GM18861 (cell line): ENCODE measurements around the gene VAV2.
"Not testable (repeated sequence)": the region's sequence is repeated elsewhere in the genome, so short reads cannot be mapped to it uniquely, and the experiment has no call there.

ENCODE experiments used
- ATAC-seq: cut with Tn5 transposase; IDR thresholded peaks from one replicate; pipeline ENCODE4 v1.9.1; 2021; ENCODE audit not compliant: unreplicated experiment

VAV2 gene

DNA sequence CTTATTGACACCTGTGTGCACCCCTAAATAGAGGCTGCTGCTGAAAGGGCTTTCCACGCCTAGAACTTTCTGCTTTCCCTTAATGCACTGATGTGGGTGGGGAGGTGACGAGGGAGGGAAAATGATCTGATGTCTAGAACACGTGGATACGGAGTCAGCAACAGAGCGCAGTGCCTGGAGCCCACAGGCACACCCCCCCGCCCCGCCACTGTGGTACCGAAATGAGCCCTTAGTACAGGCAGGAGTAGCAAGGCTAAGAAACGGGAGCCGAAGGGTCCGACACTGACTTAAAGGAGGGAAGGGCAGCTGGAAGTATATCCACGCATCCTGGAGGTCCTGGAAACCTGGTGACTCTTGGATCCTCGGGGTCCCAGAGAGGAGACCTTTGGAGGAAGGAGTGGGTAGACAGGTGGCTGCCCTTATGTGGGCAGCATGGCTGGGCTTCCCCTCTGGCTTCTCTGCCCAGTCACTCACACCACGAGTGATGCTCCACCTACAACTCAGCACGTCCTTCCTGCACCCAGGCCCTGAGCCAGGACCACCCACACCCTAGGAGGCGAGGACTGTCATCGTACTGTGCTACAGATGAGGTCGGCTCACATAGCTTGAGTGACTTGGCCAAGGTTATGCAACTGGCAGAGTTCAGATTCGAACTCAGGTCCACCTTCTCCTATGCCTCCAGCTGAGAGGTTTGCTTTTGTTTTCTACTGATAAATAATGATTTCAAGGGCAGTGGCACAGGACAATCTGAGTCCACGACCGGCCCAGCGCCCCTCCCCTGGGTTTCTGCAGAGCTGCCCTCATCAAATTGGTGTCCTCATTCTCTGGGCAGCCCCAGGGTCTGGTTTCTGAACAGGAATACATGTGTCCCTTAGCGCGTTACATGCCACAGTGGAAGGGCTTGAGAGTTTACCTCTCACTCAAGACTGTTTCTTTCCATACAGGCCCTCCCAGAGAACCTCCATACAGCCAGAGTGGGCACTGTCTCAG lies 4.7 kb upstream of the VAV2 start:
- no peak for ATAC-seq

DNA sequence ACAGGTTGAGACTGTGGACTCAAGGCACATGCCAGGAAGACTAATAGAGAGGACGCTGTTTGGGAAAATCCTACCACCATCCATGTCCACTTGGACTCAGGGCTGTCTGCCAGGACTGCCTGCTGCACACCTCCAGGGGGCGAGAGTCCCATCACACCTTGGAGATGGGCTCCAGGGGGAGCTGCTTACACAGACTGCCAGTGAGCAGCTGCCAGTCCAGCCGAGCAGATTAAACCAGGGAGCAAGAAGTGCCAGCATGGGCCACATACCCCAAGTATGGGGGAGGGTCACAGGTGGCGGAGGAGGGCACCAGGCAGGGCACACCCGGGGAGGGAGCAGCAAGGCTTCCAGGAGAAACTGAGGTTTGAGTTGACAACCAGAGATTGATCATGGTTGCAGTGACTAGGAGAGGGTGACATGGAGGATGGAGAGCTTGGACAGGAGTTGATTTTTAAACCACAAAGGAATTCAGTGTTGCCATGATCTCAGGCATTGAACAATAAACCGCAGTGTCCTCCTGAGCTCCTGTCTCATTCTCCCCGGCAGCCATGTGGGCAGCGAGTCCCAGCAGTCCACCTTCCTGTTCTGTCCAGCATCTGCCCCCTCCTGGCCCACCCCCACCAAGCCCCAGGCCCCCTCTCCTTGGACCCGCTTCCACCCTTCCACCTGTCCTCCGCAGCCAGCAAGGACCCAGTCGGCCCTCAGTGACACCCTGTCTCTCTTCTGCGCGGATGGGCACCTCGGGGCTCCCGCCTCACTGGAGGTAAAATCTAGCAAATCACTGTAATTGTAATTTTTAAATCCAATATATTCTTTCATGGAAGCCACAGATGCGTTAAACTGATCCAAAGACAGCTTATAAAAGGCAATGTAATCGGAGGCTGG lies 3.1 kb upstream of the VAV2 start:
- ATAC-seq, result no peak

DNA sequence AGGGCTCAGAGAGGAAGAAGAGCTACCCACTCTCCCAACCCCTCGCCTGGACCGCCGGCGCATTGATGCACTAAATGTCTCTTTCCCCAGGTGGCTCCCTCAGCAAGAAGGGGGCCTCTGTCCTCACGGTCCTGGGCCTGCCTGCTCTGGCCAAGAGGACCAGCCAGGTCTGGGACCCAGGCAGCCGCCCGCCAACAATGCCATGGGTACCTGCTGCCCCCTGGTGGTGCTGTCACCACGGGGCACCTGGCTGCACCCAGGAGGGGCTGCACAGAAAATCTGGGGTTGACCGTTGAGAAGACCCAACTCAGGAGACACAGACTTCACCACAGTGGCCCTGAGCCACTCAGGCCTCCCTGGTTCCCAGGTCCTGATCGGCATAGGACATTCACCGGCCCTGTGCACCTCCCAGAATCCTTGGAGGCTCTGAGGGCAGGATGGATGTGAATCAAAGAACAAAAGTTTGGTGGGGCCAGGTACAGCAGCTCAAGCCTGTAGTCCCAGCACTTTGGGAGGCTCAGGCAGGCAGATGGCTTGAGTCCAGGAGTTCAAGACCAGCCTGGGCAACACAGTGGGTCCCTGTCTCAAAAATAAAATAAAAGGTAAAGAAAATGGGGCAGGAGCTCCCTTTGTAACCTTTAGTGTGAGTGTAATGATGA lies 2.4 kb upstream of the VAV2 start:
- ATAC-seq, result no peak

DNA sequence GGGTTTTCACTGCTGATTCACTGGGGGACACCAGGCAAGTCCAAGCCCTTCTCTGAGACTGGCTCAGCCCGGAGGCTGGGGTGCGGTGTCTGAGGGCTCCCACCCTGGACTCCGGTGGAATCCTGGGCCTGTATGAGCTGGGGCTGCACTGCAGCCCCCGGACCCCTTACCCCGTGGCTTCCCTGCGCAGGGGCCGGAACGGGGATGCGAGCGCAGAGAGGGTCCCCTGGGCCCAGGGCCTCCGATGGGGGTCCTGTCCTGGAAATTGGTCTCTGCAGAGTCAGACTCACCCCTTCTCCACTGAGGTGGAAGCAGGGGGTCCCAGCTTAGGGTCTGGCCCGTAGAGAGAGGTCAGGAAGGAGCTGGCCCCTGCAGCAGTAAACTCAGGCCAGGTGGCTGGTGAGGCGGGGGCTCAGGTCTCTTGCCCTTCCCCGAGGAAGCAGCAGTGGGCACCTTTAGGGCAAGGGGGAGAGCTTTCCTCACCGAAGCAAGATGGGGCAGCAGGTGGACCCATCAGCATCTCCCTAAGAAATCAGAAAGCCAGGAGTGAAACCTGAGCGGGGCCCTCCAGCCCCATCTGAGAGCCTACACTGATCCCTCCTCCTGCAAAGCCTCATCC lies 1.6 kb upstream of the VAV2 start:
- no peak for ATAC-seq

DNA sequence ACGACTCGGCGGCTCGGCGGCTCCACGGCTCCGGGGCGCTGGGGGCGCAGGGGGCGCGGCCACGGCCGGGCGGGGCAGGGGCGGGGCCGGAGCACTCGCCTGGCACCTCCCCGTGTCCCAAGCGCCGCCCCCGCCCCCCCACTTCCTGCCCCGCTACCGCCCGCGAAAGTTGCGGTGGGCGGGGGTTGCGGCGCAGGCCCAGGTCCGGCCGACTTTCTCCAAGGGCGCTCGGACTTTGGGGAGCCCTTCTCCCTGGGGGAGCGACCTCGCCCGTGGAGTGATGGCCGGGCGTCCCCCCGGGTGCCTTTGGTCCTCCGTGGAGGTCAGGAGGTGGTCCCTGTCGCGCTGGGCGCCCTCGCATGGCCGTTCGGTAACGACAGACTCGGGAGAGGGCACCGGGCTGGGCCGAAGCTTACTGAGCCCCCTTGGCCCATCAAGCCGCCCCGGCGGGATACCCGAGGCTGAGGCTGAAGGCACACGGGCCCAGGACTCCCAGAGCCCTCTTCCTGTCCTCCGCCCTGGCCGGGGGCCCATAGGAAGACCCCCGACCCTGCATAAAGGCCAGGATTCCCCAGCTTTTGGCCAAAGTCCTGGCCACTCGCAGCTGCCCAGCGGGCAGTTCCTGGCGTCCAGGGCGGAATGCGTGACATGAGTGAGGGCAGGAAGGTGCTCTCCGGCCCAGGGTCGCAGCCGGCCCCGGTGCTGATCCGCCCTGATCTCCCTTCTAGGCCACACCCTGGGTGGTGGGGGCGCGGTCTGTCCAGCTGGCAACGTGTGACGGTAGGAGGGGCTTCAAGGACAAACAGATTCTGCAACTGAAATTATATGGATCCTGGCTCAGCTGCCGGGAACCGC lies 883 bp upstream of the VAV2 start:
- peak; percentile 21 for ATAC-seq

DNA sequence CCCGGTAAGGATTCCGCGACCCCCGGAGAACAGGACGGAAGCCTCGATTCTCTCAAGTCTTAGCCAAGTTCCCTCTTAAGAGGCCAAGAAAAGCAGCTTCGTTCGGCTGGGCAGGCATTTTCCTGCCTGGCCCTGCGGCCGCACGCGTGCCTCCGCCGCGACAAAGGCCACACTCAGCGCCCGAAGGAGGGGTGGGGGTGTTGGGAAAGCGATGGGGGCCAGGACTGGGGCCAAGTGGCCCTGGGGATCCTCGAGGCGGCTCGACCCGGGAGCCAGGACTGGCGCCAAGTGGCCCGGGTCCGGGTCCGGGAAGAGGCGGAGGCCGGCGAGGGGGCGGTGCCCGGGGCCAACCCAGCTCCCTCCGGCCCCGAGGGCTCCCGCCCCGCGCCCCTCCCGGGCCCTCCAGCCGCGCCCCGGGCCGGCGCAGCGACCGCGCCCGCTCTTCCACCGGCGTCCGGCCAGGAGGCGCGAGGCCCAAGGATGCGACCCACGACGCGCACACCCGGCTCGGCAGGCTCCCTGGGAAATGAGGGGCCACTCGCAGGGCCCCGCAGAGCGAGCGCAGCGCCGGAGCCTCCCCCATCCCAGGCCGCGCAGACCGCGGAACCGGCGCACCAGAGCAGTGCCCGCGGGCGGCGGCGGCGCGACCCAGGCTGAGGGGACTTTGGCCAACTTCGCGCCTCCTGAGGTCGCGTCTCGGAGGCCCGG lies 756 bp downstream of the VAV2 start:
- ATAC-seq, result peak; percentile 4

DNA sequence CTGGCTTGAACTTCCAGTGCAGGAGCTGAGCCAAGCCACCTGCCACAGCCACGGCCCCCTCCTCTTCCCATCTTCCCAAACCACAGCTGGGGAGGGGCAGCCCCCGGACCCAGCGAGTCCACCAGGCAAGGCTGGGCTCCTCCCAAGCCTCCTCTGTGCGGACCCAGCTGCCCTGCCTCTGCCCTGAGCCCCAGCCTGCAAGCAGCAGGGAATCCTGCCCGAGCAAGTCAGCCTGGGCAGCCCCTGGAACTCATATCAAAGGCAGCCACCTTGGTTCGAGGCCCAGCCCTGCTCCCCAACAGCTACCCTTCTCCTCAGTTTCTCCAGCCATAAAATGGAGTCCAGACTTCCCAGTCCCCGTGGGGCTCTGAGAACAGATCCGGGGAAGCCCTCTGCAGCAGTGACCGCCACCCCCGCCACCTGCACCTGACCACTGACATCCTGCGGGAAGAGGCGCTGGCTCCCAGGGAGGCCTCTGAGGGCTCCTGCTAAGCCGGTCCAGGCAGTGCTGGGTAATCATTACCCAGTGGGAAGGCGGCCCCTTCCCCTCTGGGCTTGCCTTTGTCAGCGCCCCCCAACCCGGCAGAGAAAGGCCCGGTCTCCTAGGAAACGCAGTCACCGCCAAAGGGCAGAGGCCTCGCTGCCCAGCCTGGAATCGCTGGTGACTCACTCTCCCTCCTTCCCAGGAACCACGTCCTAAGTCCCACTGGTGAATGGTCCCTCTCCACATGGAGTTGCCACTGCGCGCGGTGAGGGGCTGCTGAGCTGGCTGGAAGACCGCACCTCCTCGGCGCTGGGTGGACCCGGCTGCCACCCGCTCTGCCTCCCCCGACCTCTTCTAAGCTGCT lies 1.5 kb downstream of the VAV2 start:
- ATAC-seq, result no peak

DNA sequence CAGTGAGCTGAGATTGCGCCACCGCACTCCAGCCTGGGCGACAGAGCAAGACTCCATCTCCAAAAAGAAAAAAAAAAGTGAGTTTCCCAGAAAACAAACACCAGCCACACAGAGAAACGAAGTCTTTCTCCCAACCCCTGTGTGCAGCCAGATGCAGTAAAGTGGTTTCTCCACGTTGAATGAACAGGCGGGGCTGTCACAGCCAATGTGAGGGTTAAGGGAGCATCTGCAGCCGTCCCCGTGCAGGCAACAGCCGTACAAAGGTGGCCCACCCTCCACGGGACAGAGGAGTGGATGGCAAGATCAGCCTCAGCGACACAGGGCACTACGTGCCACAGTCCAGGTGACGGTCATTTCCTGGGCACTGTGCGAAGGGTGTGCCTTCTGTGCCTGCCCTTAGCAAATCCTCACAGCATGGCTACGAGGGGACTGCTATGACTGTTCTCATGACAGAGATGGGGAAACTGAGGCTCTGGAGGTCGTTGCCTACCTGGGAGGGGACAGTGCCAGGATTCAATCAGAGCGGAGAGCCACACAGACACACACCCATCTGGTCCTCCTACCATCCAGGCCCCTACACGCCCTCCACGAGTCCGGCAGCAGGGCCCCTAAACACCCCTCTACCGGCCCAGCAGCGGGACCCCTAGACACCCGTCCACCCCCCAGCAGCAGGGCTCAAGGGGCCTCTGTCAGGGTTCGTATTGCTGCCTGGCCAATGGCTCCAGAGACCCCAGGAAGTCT lies 2.3 kb downstream of the VAV2 start:
- no peak for ATAC-seq

DNA sequence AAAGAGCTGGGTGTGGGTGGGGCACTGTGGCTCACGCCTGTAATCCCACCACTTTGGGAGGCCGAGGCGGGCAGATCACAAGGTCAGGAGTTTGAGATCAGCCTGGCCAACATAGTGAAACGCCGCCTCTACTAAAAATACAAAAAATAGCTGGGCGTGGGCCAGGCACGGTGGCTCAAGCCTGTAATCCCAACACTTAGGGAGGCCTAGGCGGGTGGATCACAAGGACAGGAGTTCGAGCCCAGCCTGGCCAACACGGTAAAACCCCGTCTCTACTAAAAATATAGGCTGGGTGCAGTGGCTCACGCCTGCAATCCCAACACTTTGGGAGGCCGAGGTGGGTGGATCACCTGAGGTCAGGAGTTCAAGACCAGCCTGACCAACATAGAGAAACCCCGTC lies 3.4 kb downstream of the VAV2 start:
- not testable (repeated sequence) for ATAC-seq

DNA sequence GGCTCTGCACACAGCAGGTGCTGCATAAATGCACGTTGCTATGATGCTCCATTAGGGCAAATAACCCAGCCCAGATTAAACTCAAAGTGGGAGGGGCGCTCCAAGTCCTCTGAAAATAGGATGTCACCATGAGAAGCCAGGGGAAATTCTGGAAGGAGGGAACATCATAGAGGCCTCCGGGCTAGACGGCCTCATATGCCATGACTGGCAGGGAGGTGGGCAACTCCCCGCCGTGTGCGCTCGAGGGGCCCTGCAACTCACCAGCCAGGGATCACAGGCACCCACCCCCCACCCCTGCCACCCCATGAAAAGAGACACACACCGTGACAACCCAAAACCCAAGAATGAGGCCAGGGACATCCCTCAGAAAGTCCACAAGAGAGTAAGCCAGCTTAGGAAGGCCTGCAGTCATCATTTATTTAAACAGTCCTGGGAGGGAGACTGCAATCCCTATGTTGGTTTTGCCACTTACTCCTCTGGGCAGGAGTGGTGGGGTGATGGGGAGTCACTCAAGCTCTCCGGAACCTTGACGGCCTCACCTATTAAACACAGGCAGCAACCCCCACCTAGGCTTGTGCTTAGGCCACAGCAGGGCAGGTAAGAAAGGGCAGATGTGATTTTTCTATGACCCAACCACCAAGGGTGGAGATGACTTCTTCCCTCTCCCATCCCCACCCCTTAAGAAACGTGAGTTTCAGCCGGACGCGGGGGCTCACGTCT lies 4.0 kb downstream of the VAV2 start:
- no peak for ATAC-seq

DNA sequence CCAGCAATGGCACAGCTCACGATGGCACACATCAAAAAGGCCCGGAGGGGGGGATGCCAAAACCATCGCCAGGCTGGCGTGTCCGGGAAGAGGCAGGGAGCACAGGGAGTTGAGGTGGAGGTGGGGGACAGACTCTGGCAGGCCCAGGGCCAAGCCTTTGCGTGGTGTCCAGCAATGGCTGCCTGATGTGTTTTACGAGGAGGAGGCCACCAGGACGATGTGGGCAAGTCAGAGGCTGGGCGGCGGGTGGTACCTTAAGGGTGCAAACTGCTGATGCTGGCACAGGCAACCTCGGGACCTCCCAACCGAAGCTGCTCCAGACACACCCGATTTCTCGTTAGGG lies 4.7 kb downstream of the VAV2 start:
- no peak for ATAC-seq

DNA sequence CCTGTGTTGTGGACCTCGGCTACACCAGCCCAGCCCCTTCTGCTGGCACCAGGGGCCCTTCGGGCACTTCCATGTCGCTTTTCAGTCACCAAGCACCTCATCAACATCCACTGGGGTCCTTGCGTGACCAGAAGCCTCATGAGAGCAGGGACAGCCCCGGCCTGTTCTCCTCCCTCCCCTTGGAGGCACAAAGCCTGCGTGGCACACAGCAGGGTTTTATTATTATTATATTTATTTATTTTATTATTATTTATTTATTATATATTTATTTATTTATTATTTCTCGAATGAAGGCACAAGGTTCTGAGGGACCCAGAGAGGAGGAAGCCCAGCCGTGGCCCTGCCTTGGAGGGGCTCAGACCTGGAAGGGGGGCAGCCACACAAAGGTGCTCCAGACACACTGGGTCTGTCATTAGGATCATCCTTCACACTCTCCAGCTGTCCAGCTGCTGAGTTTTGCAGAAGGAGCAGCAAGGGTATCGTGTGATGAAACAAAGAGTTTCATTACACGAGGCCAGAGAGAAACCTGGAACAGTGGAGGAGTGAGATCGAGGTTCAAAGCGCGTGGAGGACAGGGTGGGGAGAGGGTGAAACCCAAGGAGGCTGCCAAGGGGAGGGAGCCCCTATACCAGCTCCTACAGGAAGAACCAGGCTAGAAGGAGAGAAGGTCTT lies 5.2 kb downstream of the VAV2 start:
- no peak for ATAC-seq

DNA sequence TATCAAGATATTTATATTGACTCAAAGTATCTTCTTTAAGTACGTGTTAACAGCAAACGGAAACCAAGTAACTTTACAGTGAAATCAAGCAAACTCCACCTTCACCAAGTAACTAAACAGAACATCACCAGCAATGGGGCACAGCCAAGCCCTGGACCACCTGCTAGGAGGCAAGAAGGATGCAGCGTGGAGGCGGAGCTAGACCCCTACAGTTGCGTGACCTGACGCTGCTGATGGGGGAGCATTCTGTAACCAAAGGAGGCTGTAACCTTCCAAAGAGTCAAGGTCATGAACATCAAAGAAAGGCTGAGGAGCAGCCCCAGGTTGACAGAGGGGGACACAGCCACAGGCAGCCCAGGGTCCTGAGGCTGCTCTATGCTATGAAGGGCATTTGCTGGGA lies 6.1 kb downstream of the VAV2 start:
- no peak for ATAC-seq

DNA sequence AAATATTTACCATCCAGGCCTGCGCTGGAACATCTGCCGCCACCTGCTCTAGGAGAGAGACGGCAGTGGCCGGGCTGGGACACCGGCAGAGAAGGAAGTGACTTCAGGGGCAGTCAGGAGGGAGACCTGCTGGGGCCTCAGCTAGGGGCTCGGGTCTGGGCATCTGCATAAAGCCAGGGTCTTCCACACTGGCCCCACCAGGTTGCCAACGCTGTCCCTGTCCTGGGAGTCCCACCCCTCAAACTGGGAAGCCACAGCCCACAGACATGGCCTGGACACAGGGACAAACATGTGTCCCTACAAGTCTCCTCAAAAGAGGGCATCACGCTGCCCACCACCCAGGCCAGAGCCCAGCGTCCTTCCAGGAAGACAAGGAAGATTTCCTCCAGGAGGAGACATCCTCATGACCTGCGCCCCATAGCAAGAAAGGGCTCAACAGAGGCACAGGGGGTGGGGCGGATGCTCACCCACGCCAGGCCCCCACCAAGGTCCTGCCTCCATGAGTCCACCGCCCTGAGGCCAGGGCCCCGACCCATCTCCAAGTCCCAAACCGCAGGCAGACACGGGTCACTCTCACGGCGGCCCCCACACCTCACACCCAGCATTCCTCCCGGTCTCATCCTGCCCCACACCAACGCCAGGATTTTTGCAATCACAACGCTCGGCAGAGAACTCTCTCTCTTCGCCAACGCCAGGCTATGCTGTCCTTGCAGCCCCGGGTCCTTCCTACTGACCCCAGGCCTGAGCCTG lies 9.0 kb downstream of the VAV2 start:
- ATAC-seq, result no peak

DNA sequence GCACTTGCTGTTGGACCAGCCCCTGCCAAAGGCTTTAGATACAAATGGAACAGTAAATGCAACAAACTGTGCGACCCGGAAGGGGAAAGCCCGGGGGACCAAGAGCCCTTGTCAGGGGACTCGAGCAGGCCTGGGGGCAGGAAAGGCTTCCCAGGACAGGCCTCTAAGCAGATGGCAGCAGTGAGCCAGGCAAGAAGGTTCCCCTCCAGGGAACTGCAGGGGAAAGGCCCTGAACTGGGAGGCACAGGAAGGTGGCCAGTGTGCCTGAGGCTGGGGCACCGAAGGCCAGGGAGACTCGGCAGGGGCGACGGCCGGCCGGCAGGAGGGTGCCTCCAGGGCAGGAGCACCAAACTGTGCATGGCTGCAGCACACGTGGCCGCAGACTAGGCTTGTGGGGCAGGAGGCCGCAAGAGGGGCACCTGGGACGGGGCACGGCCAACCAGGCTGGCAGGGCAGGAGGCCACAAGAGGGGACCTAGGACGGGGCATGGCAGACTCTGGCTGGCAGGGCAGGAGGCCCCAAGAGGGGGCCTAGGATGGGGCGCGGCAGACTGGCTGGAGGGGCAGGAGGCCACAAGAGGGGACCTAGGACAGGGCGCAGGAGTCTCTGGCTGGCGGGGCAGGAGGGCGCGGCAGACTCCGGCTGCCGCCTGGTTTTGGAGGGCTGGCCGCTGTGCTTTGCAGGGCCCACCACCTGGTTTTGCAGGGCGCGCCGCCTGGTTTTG lies 10.0 kb downstream of the VAV2 start:
- no peak for ATAC-seq
